ENCODE measurements around the gene TENT4A.

DNA sequence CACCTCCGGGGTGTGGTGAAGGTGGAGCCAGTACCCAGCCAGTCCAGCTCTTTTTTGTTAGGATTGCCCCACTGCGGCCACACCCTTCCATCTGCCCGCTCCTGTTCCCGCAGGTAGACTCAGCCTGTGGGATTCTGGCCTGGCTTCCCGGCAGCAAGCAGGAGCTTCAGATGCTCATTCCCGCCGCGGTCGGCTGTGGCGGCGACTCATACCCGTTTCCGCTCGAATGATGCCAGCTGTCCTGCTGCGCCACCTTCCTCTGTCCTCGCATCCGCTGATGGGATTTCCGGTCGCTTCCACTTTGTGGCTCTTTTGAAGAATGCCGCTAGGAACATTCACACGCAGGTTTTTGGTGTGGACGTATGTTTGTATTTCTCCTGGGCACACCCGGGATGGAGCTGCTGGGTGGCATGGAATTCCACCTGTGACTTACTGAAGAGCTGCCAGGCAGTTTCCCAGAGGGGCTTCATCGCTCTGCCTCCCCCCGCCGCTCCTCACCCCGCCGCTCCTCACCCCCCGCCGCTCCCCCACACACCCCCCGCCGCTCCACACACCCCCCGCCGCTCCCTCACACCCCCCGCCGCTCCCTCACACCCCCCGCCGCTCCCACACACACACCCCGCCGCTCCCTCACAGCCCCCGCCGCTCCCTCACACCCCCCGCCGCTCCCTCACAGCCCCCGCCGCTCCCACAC is 60.3 kb downstream of the TENT4A start:
- TF ChIP-seq POLR2AphosphoS5 (IDR thresholded peaks at IDR 0.05; ENCODE audit: low read depth, low read length) (no peak), POLR2A (IDR thresholded peaks at IDR 0.05; ENCODE audit: low read depth, low read length) (no peak)

All from GM12891 (cell line).